Gastroesophageal sphincter (tissue), 4 donors: Measurements from ENCODE around the gene TRIML2. TPM values are rescaled to one million over a fixed set of nuclear protein-coding genes. Genes with fewer than 3 reads are reported as not detected.

Experiments used
- ATAC-seq: fragments of 150-250 bp; one replicate; pipeline ENCODE4 v1.9.1; 2016; ENCODE audit warnings: mild to moderate bottlenecking, moderate library complexity
- H3K27ac ChIP-seq, 4 donors: fragments of 200-600 bp; sonication (generic) in 3 of 4; 1 replicate in 3 of 4; 2 replicates in 1 of 4; pipeline ENCODE4 v1.5.1; 2016 to 2019
- H3K27me3 ChIP-seq: fragments of 200-600 bp; sonication (generic); one replicate; pipeline ENCODE4 v1.5.1; 2019
- H3K36me3 ChIP-seq, 2 donors: fragments of 200-600 bp; sonication (generic); one replicate each; pipeline ENCODE4 v1.5.1; 2019; ENCODE audit warnings: control low read depth in 1 of 2
- H3K4me1 ChIP-seq, 3 donors: fragments of 200-600 bp; sonication (generic); 1 replicate in 2 of 3; 2 replicates in 1 of 3; pipeline ENCODE4 v1.5.1; 2016 to 2019; ENCODE audit warnings: control low read depth in 2 of 3
- H3K4me3 ChIP-seq, 2 donors: fragments of 200-600 bp; sonication (generic); one replicate each; pipeline ENCODE4 v1.5.1; 2019; ENCODE audit warnings: mild to moderate bottlenecking in 1 of 2, moderate library complexity in 1 of 2
- H3K9me3 ChIP-seq, 3 donors: fragments of 200-600 bp; sonication (generic); one replicate each; pipeline ENCODE4 v1.5.1; 2017 to 2019; ENCODE audit warnings: control low read depth in 2 of 3
- CTCF ChIP-seq, 4 experiments: fragments of 200-600 bp in 2 of 4; fragments of 450-650 bp in 2 of 4; sonication (generic) in 1 of 4; IDR thresholded peaks; one replicate each; pipeline ENCODE4 v1.5.1; 2017 to 2019; ENCODE audit warnings: antibody characterized with exemption in 4 of 4, mild to moderate bottlenecking in 2 of 4, moderate library complexity in 2 of 4
- EP300 ChIP-seq: sonication (generic); formaldehyde crosslinking; IDR thresholded peaks from one replicate; pipeline ENCODE4 v1.6.1; 2017; ENCODE audit warnings: antibody characterized with exemption, mild to moderate bottlenecking
- POLR2A ChIP-seq, 2 donors: fragments of 450-650 bp; IDR thresholded peaks; one replicate each; pipeline ENCODE4 v1.6.1; 2017; ENCODE audit warnings: antibody characterized with exemption in 2 of 2, mild to moderate bottlenecking in 2 of 2, moderate library complexity in 1 of 2
- POLR2AphosphoS5 ChIP-seq: sonication (generic); formaldehyde crosslinking; IDR thresholded peaks from one replicate; pipeline ENCODE4 v1.6.1; 2017; ENCODE audit warnings: antibody characterized with exemption
- WGBS, 2 donors: methylation state at CpG; one replicate each; pipeline ENCODE4 v1.1.5; 2018; ENCODE audit warnings: low coverage in 1 of 2; 5-methylcytosine and 5-hydroxymethylcytosine counted together
- total RNA-seq, 4 donors: library from RNA; depleted of rRNA; stranded (reverse); fragments of >200 nt; gene quantifications; one replicate each; pipeline ENCODE4 v1.1.0, GENCODE V29; 2016

TRIML2 gene
- total RNA-seq, 4 donors from 2014 or later, result 0.40 TPM; not detected in 3

GRCh38 chr4:188138227-188138626 lies 28.8 kb upstream of the TRIML2 start:
- Histone ChIP-seq H3K9me3 (no peaks in the 10 kb centered on the region), H3K27ac (no peak overlapping the region), H3K4me3 (no peak overlapping the region), H3K27me3 (no peaks in the 10 kb centered on the region), H3K36me3 (no peaks in the 10 kb centered on the region), H3K4me1 (no peaks in the 10 kb centered on the region)
- 65 to 67% methylated on average over 9 to 10 of the region's 10 CpGs for WGBS, 2 donors
- TF ChIP-seq CTCF (IDR thresholded peaks at IDR 0.05) (no peak), POLR2AphosphoS5 (no peak), POLR2A (IDR thresholded peaks at IDR 0.05) (no peak), EP300 (no peak)
- ATAC-seq, result no peak

GRCh38 chr4:188132232-188132631 lies 22.8 kb upstream of the TRIML2 start:
- TF ChIP-seq EP300, result no peak
- H3K4me3 ChIP-seq, result no peak overlapping the region
- H3K27me3 ChIP-seq, result no peaks in the 10 kb centered on the region
- WGBS, 2 donors, result 96 to 99% methylated on average over 5 of the region's 5 CpGs
- no peaks in the 10 kb centered on the region for H3K9me3 ChIP-seq
- H3K4me1 ChIP-seq, result peaks cover 0 to 5% (median 0%) of the 10 kb centered on the region in 3 donors
- H3K27ac ChIP-seq, result no peak overlapping the region
- no peaks in the 10 kb centered on the region for H3K36me3 ChIP-seq
- ATAC-seq, result no peak

GRCh38 chr4:188130355-188130754 lies 21.0 kb upstream of the TRIML2 start:
- H3K4me3 ChIP-seq, result no peak overlapping the region
- no peaks in the 10 kb centered on the region for H3K9me3 ChIP-seq
- WGBS, 2 donors, result 81 to 89% methylated on average over 3 to 4 of the region's 4 CpGs
- H3K27ac ChIP-seq, result no peak overlapping the region
- H3K36me3 ChIP-seq, result no peaks in the 10 kb centered on the region
- no peaks in the 10 kb centered on the region for H3K27me3 ChIP-seq
- peaks cover 0 to 5% (median 0%) of the 10 kb centered on the region in 3 donors for H3K4me1 ChIP-seq
- TF ChIP-seq POLR2AphosphoS5 (no peak), CTCF (IDR thresholded peaks at IDR 0.05) (no peak)
- ATAC-seq, result no peak

GRCh38 chr4:188127214-188127874 lies 17.9 kb upstream of the TRIML2 start:
- Histone ChIP-seq H3K27ac (no peak overlapping the region), H3K4me1 (peaks cover 0 to 5% (median 0%) of the 10 kb centered on the region in 3 donors), H3K9me3 (no peaks in the 10 kb centered on the region), H3K27me3 (no peaks in the 10 kb centered on the region), H3K4me3 (no peak overlapping the region), H3K36me3 (no peaks in the 10 kb centered on the region)
- ATAC-seq, result no peak
- WGBS, 2 donors, result 50 to 60% methylated on average over 3 to 5 of the region's 5 CpGs
- TF ChIP-seq POLR2A (IDR thresholded peaks at IDR 0.05) (no peak), CTCF (IDR thresholded peaks at IDR 0.05) (no peak), POLR2AphosphoS5 (no peak), EP300 (no peak)

GRCh38 chr4:188121530-188121929 lies 12.1 kb upstream of the TRIML2 start:
- 69 to 78% methylated on average over 6 to 12 of the region's 13 CpGs for WGBS, 2 donors
- H3K27me3 ChIP-seq, result no peaks in the 10 kb centered on the region

More at GRCh38 chr4:188121530-188121929, 12.1 kb upstream of the TRIML2 start:
- Histone ChIP-seq H3K27ac (no peak overlapping the region), H3K36me3 (no peaks in the 10 kb centered on the region), H3K9me3 (no peaks in the 10 kb centered on the region), H3K4me1 (no peaks in the 10 kb centered on the region), H3K4me3 (no peak overlapping the region)
- TF ChIP-seq POLR2A (IDR thresholded peaks at IDR 0.05), result no peak
- no peak for TF ChIP-seq CTCF (IDR thresholded peaks at IDR 0.05)
- no peak for TF ChIP-seq EP300
- no peak for TF ChIP-seq POLR2AphosphoS5
- no peak for ATAC-seq
